GM15510 (cell line): ENCODE measurements around the gene CHFR.

Experiments
- POLR2A ChIP-seq: IDR thresholded peaks from 3 replicates; pipeline ENCODE4 v1.6.1; 2011; ENCODE audit warnings: borderline replicate concordance; ENCODE audit not compliant: insufficient read length; ENCODE audit errors: extremely low read depth

Gene CHFR

DNA sequence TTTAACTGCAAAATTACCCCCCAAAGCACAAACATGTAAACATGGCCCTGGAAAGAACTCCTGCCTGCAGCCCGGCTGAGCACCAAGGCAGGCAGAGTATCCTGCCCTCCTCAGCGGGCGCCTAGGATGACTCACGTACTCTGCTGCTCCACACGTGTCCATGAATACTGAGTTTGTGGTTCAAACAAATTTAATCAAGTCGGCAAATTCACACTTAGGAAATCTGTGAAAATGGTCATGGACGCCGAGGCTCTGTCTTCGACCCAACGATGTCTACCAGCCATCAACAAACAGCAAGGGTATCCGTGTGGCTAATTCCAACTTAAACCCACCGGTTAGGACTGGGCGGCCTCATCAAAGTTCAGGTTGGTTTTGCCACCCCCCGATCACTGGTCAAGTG lies 84.3 kb downstream of the CHFR start:
- TF ChIP-seq POLR2A, result no peak

DNA sequence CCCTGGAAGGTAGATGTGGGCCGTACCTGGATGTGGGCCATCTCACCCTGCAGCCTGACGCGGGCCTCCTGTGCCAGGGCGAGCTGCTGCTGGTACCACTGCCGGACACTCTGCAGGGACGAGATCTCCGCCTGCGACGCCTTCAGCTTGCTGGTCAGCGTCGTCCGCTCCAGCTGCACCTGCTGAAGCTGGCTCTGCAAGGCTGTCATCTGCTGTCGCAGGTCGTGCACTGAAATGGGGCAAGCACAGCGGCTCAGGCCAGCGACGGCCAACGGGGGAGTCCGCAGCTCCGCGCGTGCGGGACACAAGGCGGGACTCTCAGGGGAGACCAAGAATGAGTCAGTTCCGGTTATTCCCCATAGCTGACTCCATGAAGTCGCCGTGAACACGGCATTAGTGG lies 85.7 kb downstream of the CHFR start:
- no peak for TF ChIP-seq POLR2A

- no peak for TF ChIP-seq POLR2A
These were observed 88.6 kb downstream of the CHFR start for GRCh38 chr12:132798836-132799235.

- no peak for TF ChIP-seq POLR2A
These were observed 89.4 kb downstream of the CHFR start for GRCh38 chr12:132797820-132798570.

GRCh38 chr12:132795847-132796246 lies 91.6 kb downstream of the CHFR start:
- TF ChIP-seq POLR2A, result no peak

DNA sequence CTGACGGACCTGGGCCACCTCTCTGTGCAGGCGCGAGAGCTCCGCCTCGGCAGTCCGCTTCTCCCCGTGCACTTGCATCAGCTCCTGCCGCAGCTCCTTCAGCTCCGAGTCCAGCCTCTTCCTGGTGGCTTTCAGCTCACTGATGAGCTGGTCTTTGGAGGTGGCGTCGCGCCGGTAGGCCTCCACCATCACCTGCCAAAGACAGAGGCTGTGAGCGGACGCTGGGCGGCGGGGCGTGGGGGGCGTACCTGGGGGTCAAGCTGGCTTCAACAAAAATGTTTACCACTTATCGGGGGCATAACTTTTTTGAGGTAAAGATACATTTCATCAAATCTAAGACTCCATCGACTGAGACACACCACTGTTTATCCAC lies 98.3 kb downstream of the CHFR start:
- no peak for TF ChIP-seq POLR2A

- no peak for TF ChIP-seq POLR2A
These were observed 98.9 kb downstream of the CHFR start for GRCh38 chr12:132788375-132789098.

- TF ChIP-seq POLR2A, result no peak
These were observed 99.5 kb downstream of the CHFR start for GRCh38 chr12:132787877-132788276.

DNA sequence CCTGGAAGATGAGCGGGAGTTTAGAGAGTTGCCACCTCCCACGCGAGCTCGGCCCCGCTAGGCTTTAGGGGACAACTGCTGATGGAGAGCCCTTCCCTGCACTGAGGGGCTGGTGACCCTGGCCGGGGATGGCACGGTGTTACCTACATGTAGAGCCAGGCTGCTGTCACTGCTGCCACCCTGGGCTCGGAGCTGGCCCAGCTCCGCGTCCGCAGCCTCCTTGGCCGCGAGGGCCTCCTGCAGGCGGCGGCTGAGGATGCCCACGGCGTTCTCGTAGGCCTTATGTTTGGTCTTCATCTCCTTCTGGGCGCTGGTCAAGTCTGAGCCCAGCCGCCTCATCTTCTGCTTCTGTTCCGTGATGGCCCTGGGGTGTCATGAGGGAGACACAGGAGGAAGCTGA lies 101.2 kb downstream of the CHFR start:
- TF ChIP-seq POLR2A, result no peak

- no peak for TF ChIP-seq POLR2A
These were observed 102.8 kb downstream of the CHFR start for GRCh38 chr12:132784580-132784979.

- TF ChIP-seq POLR2A, result no peak
These were observed 103.4 kb downstream of the CHFR start for GRCh38 chr12:132783917-132784531.
